Endometrial microvascular endothelial cells (primary cell): ENCODE measurements around the gene TBCD. TPM values are rescaled to one million over a fixed set of nuclear protein-coding genes. Genes with fewer than 3 reads are reported as not detected.
"Not testable (repeated sequence)": the region's sequence is repeated elsewhere in the genome, so short reads cannot be mapped to it uniquely, and the experiment has no call there.

Experiments used
- in situ Hi-C: cut with HindIII; loops from 2 replicates; pipeline ENCODE4 v1.10.0; 2017; ENCODE audit warnings: low sequenced_read_pairs, low pct_unique_long_range_greater_than_20kb; ENCODE audit errors: inconsistent ontology term
- total RNA-seq: library from RNA; depleted of rRNA; stranded (reverse); fragments of >200 nt; gene quantifications from one replicate; pipeline ENCODE4 v1.2.3, GENCODE V29; 2015; ENCODE audit errors: inconsistent ontology term

TBCD gene
- total RNA-seq, 1 donor from 2014 or later, result 88.0 TPM

DNA sequence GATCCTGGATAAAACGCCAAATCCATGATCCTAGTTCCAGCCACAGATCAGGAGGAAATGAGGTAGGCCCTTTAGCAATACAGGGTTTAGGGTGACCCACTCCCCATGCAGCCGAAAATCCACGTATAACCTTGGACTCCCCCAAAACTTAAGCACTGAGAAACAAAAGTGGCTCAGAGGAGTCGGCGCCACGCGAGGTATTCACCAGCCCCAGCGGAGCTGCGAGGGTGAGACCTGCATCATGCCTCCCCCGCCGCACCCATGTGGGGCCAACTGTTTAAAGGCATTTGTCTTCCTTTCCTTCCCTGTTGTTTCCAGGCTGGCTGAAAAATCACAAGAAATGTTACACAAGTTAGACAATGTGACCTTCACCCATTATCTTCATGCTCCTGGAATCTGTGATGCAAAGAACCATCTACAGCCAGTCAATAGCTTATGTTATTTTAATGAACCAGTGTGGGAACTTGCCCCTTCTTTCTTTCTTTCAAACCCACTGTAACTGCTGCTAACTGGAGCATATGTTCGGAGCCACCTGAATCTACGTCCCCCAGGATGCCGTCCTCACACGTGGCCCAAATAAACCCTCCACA lies 229.4 kb downstream of the TBCD start:
- in situ Hi-C loops, result no loop called here

DNA sequence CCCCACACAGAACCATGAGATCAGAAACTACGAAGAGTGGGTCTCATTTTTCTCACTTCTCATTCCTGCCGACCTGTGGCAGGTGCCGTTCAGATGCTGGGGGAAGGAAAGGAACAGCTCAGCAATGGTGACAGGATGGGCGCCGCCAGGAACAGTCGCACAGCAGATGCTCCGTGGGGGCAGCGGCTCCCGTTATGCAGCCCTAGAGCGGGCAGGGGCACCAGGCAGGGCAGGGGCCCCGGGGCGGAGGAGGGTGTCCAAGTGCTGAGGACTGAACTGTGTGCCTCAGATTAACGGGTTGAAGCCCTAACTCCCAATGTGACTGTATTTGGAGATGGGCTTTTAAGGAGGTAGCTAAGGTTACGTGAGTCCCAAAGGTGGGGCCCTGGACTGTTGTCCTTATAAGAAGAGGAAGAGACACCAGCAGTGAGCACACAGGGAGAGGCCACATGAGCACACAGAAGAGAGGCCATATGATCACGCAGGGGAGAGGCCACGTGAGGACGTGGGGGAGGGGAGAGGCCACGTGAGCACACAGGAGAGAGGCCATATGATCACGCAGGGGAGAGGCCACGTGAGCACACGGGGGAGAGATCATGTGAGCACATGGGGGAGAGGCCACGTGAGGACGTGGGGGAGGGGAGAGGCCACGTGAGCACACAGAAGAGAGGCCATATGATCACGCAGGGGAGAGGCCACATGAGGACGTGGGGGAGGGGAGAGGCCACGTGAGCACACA lies 231.8 kb downstream of the TBCD start:
- in situ Hi-C loops, result no loop called here

DNA sequence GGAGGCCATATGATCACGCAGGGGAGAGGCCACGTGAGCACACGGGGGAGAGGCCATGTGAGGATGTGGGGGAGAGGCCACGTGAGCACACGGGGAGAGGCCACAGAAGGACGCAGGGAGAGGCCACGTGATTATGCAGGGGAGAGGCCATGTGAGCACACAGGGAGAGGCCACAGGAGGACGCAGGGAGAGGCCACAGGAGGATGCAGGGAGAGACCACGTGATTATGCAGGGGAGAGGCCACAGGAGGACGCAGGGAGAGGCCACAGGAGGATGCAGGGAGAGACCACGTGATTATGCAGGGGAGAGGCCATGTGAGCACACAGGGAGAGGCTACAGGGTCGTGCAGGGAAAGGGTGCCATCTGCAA lies 232.4 kb downstream of the TBCD start:
- in situ Hi-C loops, result not testable (repeated sequence)

DNA sequence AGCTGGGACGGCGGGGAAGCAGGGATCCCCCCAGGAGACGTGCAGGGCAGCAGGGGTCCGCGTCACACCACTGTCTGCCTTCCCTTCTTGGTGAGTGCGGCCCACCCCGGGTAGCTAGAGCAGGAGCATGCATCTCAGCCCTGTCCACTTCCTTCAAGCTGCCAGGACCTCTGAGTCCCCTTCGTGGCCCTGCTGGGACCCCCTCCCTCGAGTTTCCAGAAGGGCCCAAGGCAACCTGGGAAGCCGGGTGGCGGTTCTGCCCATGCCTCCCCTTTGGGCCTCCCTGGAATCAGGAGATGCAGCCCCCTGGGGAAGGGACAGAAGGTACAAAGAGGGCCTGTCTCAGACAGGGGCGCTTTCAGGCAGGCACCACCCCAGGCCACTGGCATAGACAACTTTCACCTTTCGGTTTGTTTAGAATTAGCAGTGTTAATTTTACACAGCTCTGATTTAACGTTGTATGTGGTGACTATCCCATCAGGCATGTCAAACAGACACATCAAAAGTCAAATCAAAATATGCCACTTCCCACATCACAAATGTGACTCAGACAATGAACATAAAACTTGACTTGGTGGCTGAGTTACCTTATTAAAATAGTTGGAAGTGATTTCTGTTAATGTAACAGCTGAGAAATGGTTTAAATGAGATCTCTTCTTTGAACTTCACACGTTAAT lies 233.0 kb downstream of the TBCD start:
- in situ Hi-C loops, result no loop called here

DNA sequence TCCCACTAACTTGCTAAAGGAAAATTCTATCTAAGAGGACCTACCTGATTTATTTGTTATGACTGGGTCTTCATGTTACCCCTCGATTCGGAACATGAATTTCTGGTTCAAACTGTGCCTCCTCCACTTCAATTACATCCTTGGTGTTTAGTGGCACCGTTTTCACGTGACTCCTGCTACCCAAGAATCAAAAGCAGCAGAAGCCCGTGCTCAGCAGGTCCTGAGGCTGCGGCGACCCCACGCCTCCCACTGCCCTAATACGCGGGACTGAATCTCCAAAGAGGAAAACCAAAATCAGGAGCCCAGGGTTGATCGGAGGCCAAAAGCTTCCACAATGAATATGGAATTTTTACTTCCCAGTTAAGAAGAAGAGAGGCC lies 233.6 kb downstream of the TBCD start:
- in situ Hi-C loops, result no loop called here

GRCh38 chr17:82985973-82986372 lies 234.1 kb downstream of the TBCD start:
- in situ Hi-C loops, result no loop called here

DNA sequence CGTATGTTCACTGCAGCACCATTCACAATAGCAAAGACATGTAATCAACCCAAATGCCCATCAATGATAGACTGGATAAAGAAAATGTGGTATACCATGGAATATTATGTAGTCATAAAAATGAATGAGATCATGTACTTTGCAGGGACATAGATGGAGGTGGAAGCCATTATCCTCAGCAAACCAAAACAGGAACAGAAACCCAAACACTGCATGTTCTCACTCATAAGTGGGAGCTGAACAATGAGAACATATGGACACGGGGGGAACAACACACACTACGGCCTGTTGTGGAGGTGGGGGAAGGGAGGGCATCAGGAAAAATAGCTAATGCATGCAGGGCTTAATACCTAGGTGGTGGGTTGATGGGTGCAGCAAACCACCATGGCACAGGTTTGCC lies 237.2 kb downstream of the TBCD start:
- in situ Hi-C loops, result not testable (repeated sequence)

- in situ Hi-C loops, result no loop called here
Observed at GRCh38 chr17:82989881-82990280, 238.0 kb downstream of the TBCD start.

DNA sequence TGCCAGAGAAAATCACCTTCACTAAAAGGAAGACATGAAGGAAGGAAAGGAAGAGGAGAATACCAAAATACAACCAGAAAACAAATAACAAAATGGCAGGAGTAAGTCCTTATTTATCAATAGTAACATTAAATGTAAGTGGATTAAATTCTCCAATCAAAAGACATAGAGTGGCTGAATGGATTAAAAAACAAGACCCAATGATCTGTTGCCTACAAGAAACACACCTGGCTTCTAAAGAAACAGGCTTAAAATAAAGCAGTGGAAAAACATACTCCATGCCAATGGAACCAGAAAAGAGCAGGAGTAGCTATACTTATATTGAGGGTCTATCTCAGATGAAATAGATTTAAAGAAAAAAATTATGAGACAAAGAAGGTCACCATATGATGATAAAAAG lies 241.1 kb downstream of the TBCD start:
- in situ Hi-C loops, result no loop called here

Other genes starting within 250 kb of the TBCD start
- gene FOXK2, start 232.3 kb upstream of the TBCD start, total RNA-seq, result 40.8 TPM
- 82.6 TPM for gene WDR45B, start 103.6 kb upstream of the TBCD start, total RNA-seq
- 11.9 TPM for gene RAB40B, start 53.4 kb upstream of the TBCD start, total RNA-seq
- 24.3 TPM for gene FN3KRP, start 35.4 kb upstream of the TBCD start, total RNA-seq
- gene FN3K, start 16.4 kb upstream of the TBCD start, total RNA-seq, result 0.93 TPM
- gene ZNF750, start 88.0 kb downstream of the TBCD start, total RNA-seq, result 0.09 TPM